Neural cell (in vitro differentiated cells): ENCODE results near the gene NACC2. TPM values are rescaled to one million over a fixed set of nuclear protein-coding genes. Genes with fewer than 3 reads are reported as not detected.

Experiments
- H2AFZ ChIP-seq: fragments of 200-600, 300-800 bp; sonication (generic), shearing (Covaris generic); 2 replicates; pipeline ENCODE4 v1.6.0; 2014; ENCODE audit warnings: low read depth, mild to moderate bottlenecking, antibody characterized with exemption, low read length, moderate library complexity
- H3F3A ChIP-seq: fragments of 200-600 bp; shearing (Covaris generic); 2 replicates; pipeline ENCODE4 v1.6.1; 2016; ENCODE audit warnings: mild to moderate bottlenecking, moderate library complexity, mixed read lengths, antibody characterized with exemption, low read length; ENCODE audit not compliant: insufficient read depth, poor library complexity, severe bottlenecking
- H3K27ac ChIP-seq: fragments of 200-600, 300-800 bp; sonication (generic), shearing (Covaris generic); 2 replicates; pipeline ENCODE4 v1.5.1; 2014; ENCODE audit warnings: mild to moderate bottlenecking, low read length, moderate library complexity
- H3K27me3 ChIP-seq: fragments of 300-800, 200-600 bp; sonication (generic), shearing (Covaris generic); 2 replicates; pipeline ENCODE4 v1.6.0; 2014; ENCODE audit warnings: mild to moderate bottlenecking, low read depth, low read length, moderate library complexity; ENCODE audit not compliant: insufficient read depth
- H3K36me3 ChIP-seq: fragments of 300-800, 200-600 bp; sonication (generic), shearing (Covaris generic); 2 replicates; pipeline ENCODE4 v1.5.1; 2014; ENCODE audit warnings: mild to moderate bottlenecking, antibody characterized with exemption, low read length, moderate library complexity; ENCODE audit not compliant: insufficient read depth
- H3K4me2 ChIP-seq: fragments of 300-800, 200-600 bp; sonication (generic), shearing (Covaris generic); 2 replicates; pipeline ENCODE4 v1.6.0; 2014; ENCODE audit warnings: mild to moderate bottlenecking, low read length
- H3K4me3 ChIP-seq: fragments of 300-800, 200-600 bp; sonication (generic), shearing (Covaris generic); 2 replicates; pipeline ENCODE4 v1.5.1; 2014; ENCODE audit warnings: mild to moderate bottlenecking, low read length, moderate library complexity
- H3K79me2 ChIP-seq: fragments of 200-600 bp; shearing (Covaris generic); replicated peaks from 2 replicates; pipeline ENCODE4 v1.6.0; 2014; ENCODE audit warnings: mild to moderate bottlenecking, low read length, moderate library complexity; ENCODE audit not compliant: insufficient read depth
- H3K9ac ChIP-seq: fragments of 300-800, 200-600 bp; sonication (generic), shearing (Covaris generic); 2 replicates; pipeline ENCODE4 v1.6.1; 2016; ENCODE audit warnings: mild to moderate bottlenecking, low read length, mixed read lengths
- H3K9me2 ChIP-seq: fragments of 200-600 bp; shearing (Covaris generic); 2 replicates; pipeline ENCODE4 v1.6.1; 2016; ENCODE audit warnings: mild to moderate bottlenecking, low read length, mixed read lengths; ENCODE audit not compliant: insufficient read depth
- H3K9me3 ChIP-seq: fragments of 200-600, 300-800 bp; sonication (generic), shearing (Covaris generic); 2 replicates; pipeline ENCODE4 v1.6.1; 2016; ENCODE audit warnings: mild to moderate bottlenecking, mixed run types, low read length, moderate library complexity, mixed read lengths
- H4K20me1 ChIP-seq: fragments of 200-600 bp; shearing (Covaris generic); 2 replicates; pipeline ENCODE4 v1.6.1; 2016; ENCODE audit warnings: mild to moderate bottlenecking, mixed run types; ENCODE audit not compliant: insufficient read depth
- CTCF ChIP-seq: fragments of 450-650 bp; IDR thresholded peaks from 2 replicates; pipeline ENCODE4 v1.5.1; 2014; ENCODE audit warnings: antibody characterized with exemption, mild to moderate bottlenecking, moderate library complexity; ENCODE audit not compliant: poor library complexity, severe bottlenecking
- EP300 ChIP-seq: fragments of 450-650 bp; conservative IDR thresholded peaks from 2 replicates; pipeline ENCODE4 v1.6.1; 2014; ENCODE audit warnings: antibody characterized with exemption, mild to moderate bottlenecking, moderate library complexity; ENCODE audit not compliant: poor library complexity, severe bottlenecking
- EZH2 ChIP-seq: fragments of 200-600, 300-800 bp; shearing (Covaris generic), sonication (generic); IDR thresholded peaks from 2 replicates; pipeline ENCODE4 v1.6.1; 2014; ENCODE audit warnings: antibody characterized with exemption, low read length, borderline replicate concordance, mild to moderate bottlenecking; ENCODE audit not compliant: insufficient read depth, poor library complexity, severe bottlenecking
- MXI1 ChIP-seq: fragments of 450-650 bp; conservative IDR thresholded peaks from 2 replicates; pipeline ENCODE4 v1.6.1; 2014; ENCODE audit warnings: antibody characterized with exemption, mild to moderate bottlenecking; ENCODE audit not compliant: poor library complexity, severe bottlenecking
- POLR2AphosphoS5 ChIP-seq: IDR thresholded peaks from 2 replicates; pipeline ENCODE4 v1.6.1; 2012
- RAD21 ChIP-seq: fragments of 450-650 bp; conservative IDR thresholded peaks from 2 replicates; pipeline ENCODE4 v1.6.1; 2014; ENCODE audit warnings: antibody characterized with exemption, mild to moderate bottlenecking, moderate library complexity
- REST ChIP-seq: IDR thresholded peaks from 2 replicates; pipeline ENCODE4 v1.6.1; 2012; ENCODE audit warnings: borderline replicate concordance
- SMC3 ChIP-seq: fragments of 450-650 bp; conservative IDR thresholded peaks from 2 replicates; pipeline ENCODE4 v1.6.1; 2014; ENCODE audit warnings: antibody characterized with exemption, mild to moderate bottlenecking, moderate library complexity; ENCODE audit not compliant: poor library complexity
- TAF1 ChIP-seq: IDR thresholded peaks from 2 replicates; pipeline ENCODE4 v1.6.1; 2012; ENCODE audit warnings: low read depth
- polyA plus RNA-seq: library from polyadenylated mRNA; depleted of rRNA; stranded (reverse); fragments of >200 nt; gene quantifications from 2 replicates; pipeline ENCODE4 v1.2.3, GENCODE V29; 2014

Gene NACC2
- polyA plus RNA-seq, 1 donor from 2014 or later = 1.7 TPM

GRCh38 chr9:135962696-135963307 lies 132.3 kb downstream of the NACC2 start:
- Histone ChIP-seq H3K79me2 (peaks cover 16% of the 10 kb centered on the region), H3K4me3 (no peak overlapping the region), H3K9me3 (no peaks in the 10 kb centered on the region), H4K20me1 (no peaks in the 10 kb centered on the region), H3K27me3 (no peaks in the 10 kb centered on the region), H3K9me2 (no peaks in the 10 kb centered on the region), H3K27ac (no peak overlapping the region), H3K36me3 (no peaks in the 10 kb centered on the region), H3F3A (no peaks in the 10 kb centered on the region), H2AFZ (no peak overlapping the region), H3K9ac (no peak overlapping the region), H3K4me2 (no peak overlapping the region)
- TF ChIP-seq TAF1 = no peak
- no peak for TF ChIP-seq CTCF
- TF ChIP-seq POLR2AphosphoS5 = no peak
- TF ChIP-seq EZH2 = no peak
- no peak for TF ChIP-seq MXI1
- no peak for TF ChIP-seq SMC3
- no peak for TF ChIP-seq REST

- Histone ChIP-seq H3K9me2 (no peaks in the 10 kb centered on the region), H3K4me3 (peak overlapping the region; percentile 52), H3K27ac (no peak overlapping the region), H3K27me3 (no peaks in the 10 kb centered on the region), H3K79me2 (peaks cover 19% of the 10 kb centered on the region), H3K9me3 (no peaks in the 10 kb centered on the region), H2AFZ (no peak overlapping the region), H3K36me3 (no peaks in the 10 kb centered on the region), H3K4me2 (peak overlapping the region; percentile 67), H3K9ac (no peak overlapping the region), H4K20me1 (no peaks in the 10 kb centered on the region), H3F3A (no peaks in the 10 kb centered on the region)
- TF ChIP-seq TAF1 = no peak
- no peak for TF ChIP-seq MXI1
- no peak for TF ChIP-seq POLR2AphosphoS5
- TF ChIP-seq EP300 = no peak
- TF ChIP-seq CTCF = no peak
- no peak for TF ChIP-seq EZH2
- no peak for TF ChIP-seq REST
- no peak for TF ChIP-seq SMC3
- TF ChIP-seq RAD21 = no peak
Measured at GRCh38 chr9:135961811-135962695, 133.0 kb downstream of the NACC2 start.
